GM21390 (cell line): ENCODE data around the gene MCTP1.

Experiments
- ATAC-seq: cut with Tn5 transposase; IDR thresholded peaks from one replicate; pipeline ENCODE4 v1.9.1; 2021; ENCODE audit not compliant: unreplicated experiment

Gene MCTP1

DNA sequence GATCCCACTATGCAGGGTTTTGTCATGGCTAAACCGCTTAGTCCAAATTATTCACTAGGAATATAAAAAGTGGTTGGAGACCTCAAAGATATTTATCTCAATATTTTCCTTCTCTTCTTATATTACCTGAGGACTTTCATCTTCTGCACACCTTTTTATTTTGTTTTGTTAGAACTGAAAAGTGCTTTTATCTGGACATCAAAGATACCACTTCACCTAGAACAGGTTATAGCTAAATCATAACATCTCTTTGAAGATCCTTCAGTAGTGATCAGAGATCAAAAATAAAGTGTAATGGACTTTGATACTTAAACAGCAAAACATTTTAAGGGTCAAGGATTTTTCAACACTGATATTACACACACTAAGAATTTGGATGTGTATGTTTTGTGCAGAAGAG lies 160.2 kb downstream of the MCTP1 start:
- no peak for ATAC-seq

DNA sequence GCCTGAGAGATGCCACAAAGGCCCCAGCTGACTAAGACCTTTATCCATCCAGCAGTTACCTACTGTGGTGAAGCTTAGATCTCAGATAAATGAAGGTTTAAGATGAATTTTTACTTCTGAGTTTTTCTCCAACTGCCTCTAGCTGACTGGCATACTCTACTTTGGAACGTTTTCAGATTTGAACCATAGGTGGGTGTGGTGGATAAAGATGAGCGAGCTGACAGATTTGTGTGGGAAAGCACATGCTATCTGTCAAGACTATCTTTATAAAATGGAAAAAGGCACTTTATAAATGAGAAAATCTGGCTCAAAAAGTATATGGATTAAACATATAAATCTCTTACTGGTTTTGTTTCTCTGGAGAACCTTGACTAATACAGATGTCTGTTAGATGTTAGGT lies 160.8 kb downstream of the MCTP1 start:
- ATAC-seq = no peak

DNA sequence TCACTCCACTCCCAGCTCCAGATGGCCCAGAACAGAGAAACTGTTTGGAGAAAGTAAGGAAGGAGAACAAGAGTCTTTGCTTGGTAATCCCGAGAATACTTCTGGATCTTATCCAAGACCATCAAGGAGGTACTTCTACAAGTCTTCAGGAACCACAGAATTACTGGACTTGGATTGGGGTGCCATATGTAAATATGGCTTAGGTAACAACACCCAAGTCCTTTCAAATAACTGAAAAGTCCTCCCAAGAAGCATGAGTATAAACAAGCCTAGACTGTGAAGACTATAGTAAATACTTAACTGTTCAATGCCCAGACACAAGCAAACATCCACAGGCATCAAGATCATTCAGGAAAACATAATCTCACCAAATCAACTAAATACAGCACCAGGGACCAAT lies 170.0 kb downstream of the MCTP1 start:
- ATAC-seq = no peak

DNA sequence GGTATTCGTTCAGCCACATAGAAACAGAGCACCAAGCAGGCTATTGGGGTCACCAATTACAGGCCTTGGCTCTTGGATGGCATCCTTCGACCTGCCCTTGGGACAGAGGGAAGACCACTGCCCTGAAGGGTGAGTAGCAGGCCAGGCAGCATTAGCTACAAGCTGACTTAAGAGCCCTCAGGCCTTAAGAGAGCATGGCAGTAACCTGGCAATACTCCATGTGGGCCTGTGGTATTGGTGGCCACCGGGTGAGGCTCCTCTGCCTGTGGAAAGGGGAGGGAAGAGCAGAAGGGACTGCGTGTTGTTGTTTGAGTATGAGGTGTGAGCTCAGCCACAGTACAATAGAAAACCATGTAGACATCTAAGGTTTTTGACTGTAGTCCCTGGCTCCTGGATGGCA lies 170.6 kb downstream of the MCTP1 start:
- no peak for ATAC-seq

DNA sequence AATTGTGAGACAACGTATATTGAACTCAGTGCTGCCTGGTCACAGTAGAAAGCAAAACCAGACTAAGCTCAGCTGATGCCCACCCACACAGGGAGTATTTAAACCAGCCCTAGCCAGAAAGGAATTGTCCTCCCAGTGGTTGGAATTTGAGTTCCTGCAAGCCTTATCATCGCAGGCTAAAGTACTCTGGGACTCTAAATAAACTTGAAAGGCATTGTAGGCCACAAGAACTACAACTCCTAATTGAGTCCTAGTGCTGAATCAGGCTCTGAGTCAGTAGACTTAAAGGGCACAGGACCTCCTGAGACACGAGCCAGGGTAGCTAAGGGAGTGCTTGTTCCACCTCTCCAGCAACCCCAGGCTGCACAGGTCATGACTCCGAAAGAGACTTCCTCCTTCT lies 171.4 kb downstream of the MCTP1 start:
- ATAC-seq = no peak

DNA sequence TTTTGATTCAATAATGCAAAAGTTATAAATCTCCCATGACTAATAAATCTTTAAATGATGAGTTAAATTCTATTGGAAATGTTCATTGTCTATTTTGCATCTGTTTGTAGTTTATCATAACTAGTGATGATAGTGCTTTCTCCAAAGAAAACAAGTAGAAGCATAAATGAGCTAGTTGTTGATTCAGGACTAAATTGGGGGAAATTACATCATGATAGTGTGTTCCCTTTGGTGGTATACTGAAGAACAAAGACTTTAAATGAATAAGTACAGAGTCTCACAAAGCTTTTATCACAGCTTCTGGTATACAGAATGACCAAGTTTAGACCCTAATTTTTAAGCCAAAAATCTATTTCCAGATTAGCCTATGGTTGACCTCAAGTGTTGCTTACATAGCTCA lies 173.8 kb downstream of the MCTP1 start:
- ATAC-seq = no peak

DNA sequence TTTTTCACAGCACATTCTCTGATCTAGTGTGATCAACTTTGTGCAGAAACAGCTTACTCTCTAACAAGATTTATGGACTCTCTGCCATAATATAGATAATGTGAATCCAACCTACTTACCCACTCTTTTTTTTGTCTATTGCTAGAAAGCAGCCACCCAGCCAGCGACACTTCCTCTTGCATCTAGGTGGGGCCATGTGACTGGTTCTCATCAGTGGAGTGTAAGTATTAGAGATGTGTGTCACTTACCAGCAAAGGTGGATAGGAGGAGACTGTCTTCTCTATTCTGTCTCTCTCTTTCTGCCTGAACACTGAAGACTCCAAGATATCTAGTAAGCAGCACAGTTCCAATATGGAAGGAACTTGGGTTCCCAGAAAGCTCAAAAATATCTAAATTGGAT lies 174.8 kb downstream of the MCTP1 start:
- no peak for ATAC-seq

DNA sequence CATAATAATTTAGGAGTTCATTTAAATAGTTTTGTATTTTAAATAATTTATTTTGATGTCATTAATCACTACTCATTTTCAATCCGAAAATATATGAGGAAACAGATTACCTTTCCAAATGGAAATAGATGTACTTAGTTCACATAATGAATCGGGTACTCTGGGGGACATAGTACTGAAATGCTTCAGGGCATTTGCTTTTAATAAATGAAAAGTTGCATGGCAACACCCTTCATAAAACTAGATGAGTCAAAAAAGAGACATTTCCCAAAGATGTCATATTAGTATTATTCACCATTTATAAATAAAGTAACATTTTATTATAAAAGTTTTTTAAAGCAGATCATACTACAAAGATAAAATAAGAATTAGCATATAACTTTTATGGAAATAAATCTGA lies 177.8 kb downstream of the MCTP1 start:
- no peak for ATAC-seq

DNA sequence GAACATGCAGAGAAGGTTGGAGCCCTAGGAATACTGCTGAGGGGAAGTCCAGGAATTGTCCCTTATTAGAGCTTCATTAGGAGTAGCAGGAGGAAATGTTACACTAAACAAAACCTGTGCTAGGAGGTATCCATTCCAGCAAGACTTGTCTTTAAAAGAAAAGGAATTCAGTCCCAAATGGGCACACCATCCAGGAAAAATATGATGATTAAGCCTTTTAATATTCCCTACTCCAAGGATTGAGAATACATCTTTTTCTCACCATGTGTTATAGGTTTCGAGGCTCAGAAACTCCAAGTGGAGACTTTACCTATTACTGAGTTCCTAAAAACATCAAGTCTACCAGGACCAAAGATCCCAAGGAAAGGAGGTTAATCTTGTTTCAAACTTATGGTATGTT lies 179.3 kb downstream of the MCTP1 start:
- no peak for ATAC-seq

DNA sequence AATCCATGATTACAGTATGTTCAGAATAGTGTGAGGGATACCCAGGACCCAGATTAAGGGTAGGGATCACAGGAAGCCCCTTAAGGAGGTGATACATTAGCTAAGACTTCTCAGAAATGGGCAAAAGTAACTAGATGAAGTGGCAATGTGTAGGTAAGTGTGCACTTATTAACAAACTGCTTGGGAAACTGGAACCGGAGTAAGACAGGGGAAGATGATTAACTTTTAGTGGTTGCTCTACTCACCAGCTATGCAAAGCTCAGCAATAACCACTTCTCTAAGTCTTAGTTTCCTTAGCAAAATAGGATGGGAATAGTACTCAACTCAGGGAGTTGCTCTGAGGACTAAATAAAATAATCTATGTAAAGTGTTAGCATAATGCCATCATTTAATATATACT lies 182.2 kb downstream of the MCTP1 start:
- ATAC-seq = peak; percentile 87

DNA sequence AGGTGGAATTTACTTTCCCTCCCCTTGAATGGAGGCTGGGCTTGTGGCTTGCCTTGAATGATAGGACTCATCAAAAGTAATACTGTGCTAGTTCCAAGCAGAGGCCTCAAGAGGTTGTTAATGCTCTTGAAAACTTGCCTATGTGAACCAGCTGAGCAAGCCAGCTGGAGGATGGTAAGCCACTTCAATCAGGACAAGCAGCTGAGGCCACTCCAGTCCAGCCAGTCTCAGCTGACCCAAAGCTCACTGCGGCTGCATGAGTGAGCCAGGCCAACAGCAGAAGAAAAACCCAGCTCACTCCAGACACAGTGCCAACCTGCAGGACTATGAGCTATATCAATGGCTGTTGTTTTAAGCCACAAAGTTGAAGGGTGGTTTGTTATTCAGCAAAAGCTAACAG lies 182.8 kb downstream of the MCTP1 start:
- ATAC-seq = no peak

DNA sequence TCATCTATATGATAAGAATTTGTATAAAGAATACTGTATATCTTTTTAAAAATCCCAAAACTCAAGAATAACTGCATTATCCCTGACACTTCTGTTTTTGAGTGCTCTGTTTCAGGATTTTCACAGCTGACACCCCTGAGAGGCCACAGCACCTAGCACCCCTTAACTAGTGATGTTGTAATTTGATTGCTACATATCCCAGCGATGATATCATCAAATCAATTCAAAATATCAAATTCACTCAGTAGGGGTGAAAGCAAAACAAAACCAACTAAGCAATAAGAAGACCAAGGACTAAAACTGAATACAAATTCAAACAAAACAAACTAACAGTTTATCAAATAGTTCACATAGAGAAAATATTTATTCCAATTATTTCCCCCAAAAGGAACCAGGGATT lies 184.3 kb downstream of the MCTP1 start:
- no peak for ATAC-seq

DNA sequence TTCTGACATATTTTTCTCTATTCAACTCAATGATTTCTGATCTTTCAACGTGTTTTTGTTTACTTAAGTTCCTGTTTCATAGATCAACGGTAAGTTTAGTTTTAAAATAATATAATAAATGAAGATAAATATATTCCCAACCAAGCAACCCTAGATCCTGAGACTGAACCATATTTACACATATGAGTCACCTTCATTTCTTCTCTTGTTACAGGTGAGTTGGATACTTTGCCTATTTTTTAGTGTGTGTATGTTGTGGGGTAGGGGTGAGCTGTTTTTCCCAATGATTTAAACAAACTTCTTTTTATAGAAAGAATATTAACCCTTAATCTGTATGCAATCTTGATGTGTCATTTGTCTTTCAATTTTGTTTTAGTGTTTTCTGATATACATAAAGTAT lies 186.9 kb downstream of the MCTP1 start:
- ATAC-seq = no peak

DNA sequence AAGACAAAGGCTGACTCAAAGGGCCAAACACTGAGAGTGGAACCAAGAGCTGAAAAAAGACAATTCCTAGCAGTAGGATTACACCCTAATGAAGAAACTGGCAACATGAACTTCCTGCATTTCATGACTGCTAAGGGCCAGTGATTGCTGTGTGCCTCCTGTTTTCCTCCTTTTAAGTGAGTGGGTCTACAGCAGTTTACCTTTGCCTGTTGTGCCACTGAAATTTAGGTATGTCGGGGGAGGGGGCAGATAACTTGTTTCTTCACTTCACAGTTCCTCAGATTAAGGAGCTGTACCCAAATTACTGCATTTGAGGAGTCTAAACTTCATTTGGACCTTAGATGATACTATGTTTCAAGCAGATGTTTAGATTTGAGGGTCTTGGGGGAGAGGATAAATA lies 191.7 kb downstream of the MCTP1 start:
- ATAC-seq = no peak

DNA sequence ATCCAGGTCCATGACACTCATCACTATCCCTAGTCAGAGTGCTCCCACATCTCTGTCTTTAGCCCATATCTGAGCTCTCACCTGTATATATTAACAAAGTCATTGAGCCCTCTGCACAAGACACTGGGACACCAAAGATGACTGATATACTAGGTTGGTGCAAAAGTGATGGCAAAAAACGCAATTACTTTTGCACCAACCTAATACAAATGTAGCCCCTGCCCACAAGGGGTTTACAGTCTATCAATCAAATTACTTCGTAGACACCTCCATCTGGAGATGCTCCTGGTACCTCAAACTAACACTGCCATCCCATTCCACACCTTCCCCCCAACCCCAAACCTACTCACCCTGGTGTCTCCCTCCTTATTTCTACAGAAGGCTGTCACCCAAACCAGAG lies 194.1 kb downstream of the MCTP1 start:
- ATAC-seq = no peak

DNA sequence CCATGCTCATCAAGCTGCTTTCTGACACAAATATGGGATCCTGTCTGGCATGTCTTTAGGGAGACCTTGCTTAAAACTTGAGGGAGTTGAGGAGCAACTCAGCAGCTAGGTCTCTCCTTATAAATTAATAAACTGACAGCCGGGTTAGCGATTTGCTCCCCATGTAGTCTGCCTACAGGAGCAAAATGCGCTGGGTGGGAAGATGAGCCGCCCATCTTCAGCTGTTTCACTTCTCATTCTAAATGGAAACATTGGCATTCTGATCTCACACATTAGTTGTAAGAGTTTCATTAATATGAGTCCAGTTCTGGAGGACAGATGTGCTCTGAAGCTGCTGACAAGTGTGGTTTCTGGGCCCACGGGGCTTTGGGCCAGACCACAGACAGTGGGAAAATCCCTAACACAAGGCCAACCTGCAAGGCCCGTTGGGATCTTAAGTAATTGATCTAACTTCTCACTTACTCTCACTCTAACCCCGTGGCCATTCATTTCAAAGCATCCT lies 197.0 kb downstream of the MCTP1 start:
- peak; percentile 64 for ATAC-seq

DNA sequence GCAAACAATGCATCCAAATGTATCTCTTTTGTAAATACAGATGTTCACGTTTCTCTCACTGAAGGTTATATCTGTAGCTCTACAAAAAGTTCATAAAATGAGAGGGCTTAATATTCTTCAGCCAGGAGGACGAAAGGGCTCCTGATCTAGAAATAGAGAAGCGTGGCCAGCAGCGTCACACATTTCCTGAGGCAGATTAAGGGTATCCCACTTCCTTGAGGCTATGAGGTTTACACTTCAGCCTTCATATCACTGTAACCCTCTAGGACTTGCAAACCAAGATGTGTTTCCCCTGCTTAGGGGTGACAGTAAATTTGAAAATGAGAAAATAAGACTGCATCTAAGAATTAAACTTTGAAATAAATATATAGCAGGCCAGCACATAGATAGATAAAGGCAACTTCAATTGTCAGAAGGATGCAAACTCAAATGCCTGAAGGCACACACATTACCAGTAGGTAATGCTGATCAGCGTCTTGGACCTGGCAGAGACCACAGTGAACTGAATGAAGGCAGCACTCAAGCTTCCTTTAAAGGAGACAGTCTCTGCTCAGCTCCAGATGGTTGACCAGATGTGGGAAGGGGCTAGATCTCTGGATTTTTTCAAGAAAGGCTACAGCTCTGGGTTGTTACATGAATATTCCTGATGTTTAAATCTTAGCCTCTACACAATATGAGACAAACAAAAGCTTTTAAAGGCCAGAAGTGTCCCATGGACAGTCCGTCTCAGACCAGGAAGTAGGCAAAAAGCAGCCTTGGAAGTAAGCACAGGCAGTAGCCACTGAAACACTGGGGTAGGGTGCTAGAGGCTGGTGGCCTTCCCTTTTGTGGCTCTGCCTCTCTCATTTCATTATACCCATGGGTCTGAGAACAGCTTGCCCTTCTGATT lies 197.7 kb downstream of the MCTP1 start:
- peak; percentile 40 for ATAC-seq

DNA sequence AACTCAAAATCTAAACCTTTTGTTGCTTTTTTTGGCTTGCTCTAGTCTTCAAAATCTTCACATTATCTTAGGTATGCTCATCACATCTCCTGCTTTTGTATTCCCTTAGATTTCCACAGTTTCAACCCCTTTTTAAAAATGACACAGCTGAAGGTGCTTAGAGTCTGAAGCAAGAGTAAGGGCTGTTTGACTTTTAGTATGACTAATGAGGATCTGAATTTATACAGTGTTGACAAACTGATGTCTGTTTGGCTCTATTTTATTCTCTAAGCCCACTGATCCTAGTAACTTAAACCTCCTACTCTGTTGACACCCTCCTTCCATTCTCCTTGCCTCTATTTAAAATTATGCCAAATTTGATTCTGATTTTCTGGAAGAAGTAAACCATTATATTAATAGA lies 200.1 kb downstream of the MCTP1 start:
- ATAC-seq = no peak

DNA sequence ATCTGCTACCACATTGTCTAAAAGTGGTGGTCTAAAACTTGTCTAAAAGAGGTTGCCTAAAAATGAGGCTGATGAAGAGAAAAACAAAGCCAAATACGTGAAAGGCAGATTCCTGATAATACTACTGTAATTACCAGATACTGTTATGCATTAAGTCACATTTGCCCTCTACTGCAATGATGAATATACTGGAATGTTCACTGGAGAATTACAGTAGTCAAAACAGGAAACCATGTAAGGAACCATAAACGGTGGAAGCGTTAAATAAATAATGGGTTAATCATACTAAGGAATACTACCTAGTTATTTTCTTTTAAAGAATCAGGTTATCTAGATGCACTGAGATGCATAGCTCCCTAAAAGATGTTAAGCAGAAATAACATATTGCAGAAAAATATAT lies 201.3 kb downstream of the MCTP1 start:
- ATAC-seq = no peak

DNA sequence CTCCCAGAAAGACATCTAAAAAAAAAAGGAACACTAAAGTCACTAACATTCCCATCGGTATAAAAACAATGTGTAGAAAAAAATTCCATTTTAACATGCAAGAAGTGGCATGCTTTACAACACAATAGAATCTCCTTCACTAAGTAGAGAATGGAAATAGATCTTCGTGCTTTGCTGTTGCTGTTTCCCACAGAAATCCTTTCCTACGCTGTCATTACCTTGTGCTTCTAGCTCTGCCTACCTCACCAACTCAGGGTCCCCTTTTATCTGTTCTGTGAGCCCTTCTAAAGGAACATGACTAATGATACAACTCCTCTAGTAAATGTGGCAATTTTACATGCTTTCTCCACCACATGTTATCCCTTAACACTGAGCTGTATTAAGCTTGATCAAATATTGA lies 202.9 kb downstream of the MCTP1 start:
- peak; percentile 5 for ATAC-seq

DNA sequence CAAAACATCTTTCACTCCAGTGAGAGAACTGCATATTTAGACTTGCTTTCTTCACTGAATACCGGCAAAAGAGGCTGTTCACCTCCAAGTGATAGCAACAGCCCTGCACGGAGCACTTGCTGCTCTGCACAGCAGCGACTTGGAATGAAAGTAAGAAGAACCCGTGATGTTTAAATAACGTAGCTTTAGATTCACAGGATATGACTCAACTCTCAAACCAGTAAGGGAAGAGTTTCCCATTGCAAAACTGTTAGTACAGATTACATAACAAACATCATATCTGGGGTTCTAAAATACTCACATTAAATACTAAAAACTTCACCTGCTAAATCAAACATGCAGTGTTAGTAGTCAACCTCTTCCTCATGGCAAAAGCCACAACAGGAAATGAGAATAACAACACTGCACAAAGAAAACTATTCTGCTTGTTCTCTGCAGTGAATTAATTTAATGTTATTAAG lies 203.4 kb downstream of the MCTP1 start:
- peak; percentile 92 for ATAC-seq

DNA sequence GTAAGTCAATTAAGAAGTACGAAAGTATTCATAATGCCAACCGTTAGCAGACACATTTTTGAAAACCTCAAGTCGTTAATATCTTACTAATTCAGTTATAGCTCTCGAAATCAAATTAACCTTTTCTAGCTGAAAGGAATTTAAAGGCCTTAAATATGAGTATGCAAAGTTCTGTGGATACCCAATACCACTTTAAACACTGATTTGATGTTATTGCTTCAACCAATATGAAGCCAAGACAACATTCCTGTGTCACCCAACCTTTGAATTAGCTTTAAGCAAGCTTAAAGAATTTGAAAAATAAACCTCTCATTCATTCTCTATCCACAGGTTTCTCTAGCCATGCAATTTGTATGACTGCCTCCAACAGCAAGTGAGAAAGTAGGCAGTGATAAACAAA lies 204.5 kb downstream of the MCTP1 start:
- no peak for ATAC-seq

DNA sequence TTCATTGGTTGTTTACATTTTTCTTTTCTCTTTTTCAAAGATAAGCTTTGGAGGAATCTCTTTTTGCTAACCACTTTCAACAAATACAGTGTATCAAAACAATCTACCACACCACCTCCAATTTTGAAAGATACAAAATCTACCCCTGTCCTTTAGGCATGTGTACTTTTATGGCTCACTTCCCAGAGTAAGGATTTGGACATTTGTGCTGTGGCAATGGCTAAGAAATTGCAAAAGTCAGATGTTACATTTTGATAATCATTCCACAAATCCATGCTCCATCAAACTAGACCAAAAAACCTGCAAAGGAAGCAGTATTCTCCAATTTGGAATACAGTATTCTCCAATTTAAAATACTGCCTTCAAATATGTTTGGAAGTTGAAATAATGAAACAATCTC lies 204.9 kb downstream of the MCTP1 start:
- no peak for ATAC-seq
